HUES6 (cell line): ENCODE data around the gene EPM2A.

Experiments used
- H3K27ac ChIP-seq: 2 replicates; pipeline ENCODE4 v1.7.0; 2013; ENCODE audit warnings: low read depth, mild to moderate bottlenecking, low read length, inconsistent platforms
- H3K27me3 ChIP-seq: 2 replicates; pipeline ENCODE4 v1.6.1; 2013; ENCODE audit warnings: low read length; ENCODE audit not compliant: control insufficient read depth, insufficient read depth
- H3K36me3 ChIP-seq: 2 replicates; pipeline ENCODE4 v1.6.1; 2013; ENCODE audit warnings: low read length; ENCODE audit not compliant: control insufficient read depth, insufficient read depth
- H3K4me1 ChIP-seq: 2 replicates; pipeline ENCODE4 v1.6.1; 2013; ENCODE audit warnings: low read length; ENCODE audit not compliant: control insufficient read depth, insufficient read depth
- H3K4me3 ChIP-seq: 2 replicates; pipeline ENCODE4 v1.5.1; 2013; ENCODE audit warnings: low read depth, low read length
- H3K9ac ChIP-seq: one replicate; pipeline ENCODE4 v1.6.1; 2013; ENCODE audit warnings: mild to moderate bottlenecking, low read length
- H3K9me3 ChIP-seq: 2 replicates; pipeline ENCODE4 v1.6.1; 2013; ENCODE audit warnings: low read depth, low read length; ENCODE audit not compliant: control insufficient read depth, insufficient read depth

Gene EPM2A

GRCh38 chr6:145735356-145736165, at the start of gene EPM2A:
EPM2A (minus strand) TSS chr6:145735520; CDS start chr6:145735498, 22 bp downstream.
- H3K4me3 ChIP-seq, result peak within 1 kb of the TSS; percentile 65
- H3K4me1 ChIP-seq, result peaks cover 6% of the 10 kb centered on the region
- peak within 1 kb of the TSS; percentile 84 for H3K9ac ChIP-seq
- peak within 1 kb of the TSS; percentile 96 for H3K27ac ChIP-seq
- no peaks in the 10 kb centered on the region for H3K27me3 ChIP-seq
- H3K9me3 ChIP-seq, result no peaks in the 10 kb centered on the region
- no peaks in the 10 kb centered on the region for H3K36me3 ChIP-seq

DNA sequence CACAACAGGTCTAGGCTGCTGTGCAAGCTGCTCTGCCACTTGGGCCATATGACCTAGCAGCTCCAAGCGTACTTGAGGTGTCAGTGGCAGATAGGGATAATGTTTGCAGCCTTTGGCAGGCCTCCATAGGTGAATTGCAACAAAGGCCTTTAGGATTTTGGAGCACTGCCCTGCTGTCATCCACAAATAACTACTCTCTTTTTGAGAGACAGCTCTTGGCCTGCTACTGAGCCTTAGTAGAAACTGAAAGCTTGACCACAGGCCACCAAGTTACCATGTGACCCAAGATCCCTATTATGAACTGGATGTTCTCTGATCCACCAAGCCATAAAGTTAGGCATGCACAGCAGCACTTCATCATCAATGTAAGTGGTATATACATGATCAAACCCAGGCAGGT, 49.4 kb upstream of the EPM2A start:
- Histone ChIP-seq H3K4me3 (no peak overlapping the region), H3K9me3 (peaks cover 2% of the 10 kb centered on the region; the same call in 1 of the 2 replicates), H3K27me3 (no peaks in the 10 kb centered on the region), H3K9ac (no peak overlapping the region), H3K4me1 (no peaks in the 10 kb centered on the region), H3K36me3 (no peaks in the 10 kb centered on the region), H3K27ac (no peak overlapping the region)

GRCh38 chr6:145783796-145784195, 48.5 kb upstream of the EPM2A start:
- H3K9ac ChIP-seq, result no peak overlapping the region
- H3K27ac ChIP-seq, result no peak overlapping the region
- H3K36me3 ChIP-seq, result no peaks in the 10 kb centered on the region

DNA sequence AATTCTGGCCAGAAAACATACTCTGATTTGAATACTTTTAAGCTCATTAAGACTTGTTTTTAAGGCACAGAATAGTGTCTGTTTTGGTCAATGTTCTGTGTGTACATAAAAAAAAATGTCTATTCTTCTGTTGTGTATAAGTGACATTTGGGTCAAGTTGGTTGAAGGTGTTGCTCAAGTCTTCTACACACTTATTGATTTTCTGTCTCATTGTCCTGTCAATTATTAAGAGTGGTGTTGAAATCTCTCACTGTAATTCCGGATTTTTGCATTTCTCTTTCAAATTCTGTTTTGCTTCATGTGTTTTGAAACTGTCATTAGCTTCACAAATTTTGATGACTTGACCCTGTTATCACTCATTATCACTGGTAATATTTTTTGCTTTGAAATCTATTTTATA, 37.5 kb upstream of the EPM2A start:
- Histone ChIP-seq H3K4me1 (no peaks in the 10 kb centered on the region), H3K36me3 (no peaks in the 10 kb centered on the region), H3K27me3 (no peaks in the 10 kb centered on the region), H3K9ac (no peak overlapping the region), H3K9me3 (no peaks in the 10 kb centered on the region), H3K4me3 (no peak overlapping the region), H3K27ac (no peak overlapping the region)

More at GRCh38 chr6:145783796-145784195, 48.5 kb upstream of the EPM2A start:
- Histone ChIP-seq H3K4me3 (no peak overlapping the region), H3K9me3 (no peaks in the 10 kb centered on the region), H3K27me3 (no peaks in the 10 kb centered on the region), H3K4me1 (no peaks in the 10 kb centered on the region)

GRCh38 chr6:145765449-145765848, 30.1 kb upstream of the EPM2A start:
- Histone ChIP-seq H3K4me1 (no peaks in the 10 kb centered on the region), H3K27ac (no peak overlapping the region), H3K4me3 (no peak overlapping the region), H3K36me3 (no peaks in the 10 kb centered on the region), H3K9ac (no peak overlapping the region), H3K27me3 (no peaks in the 10 kb centered on the region), H3K9me3 (no peaks in the 10 kb centered on the region; the same call in 1 of the 2 replicates)

GRCh38 chr6:145763742-145764141, 28.4 kb upstream of the EPM2A start:
- no peaks in the 10 kb centered on the region for H3K4me1 ChIP-seq
- no peak overlapping the region for H3K9ac ChIP-seq
- no peaks in the 10 kb centered on the region; the same call in 1 of the 2 replicates for H3K9me3 ChIP-seq
- no peak overlapping the region for H3K4me3 ChIP-seq
- H3K36me3 ChIP-seq, result no peaks in the 10 kb centered on the region
- no peaks in the 10 kb centered on the region for H3K27me3 ChIP-seq
- H3K27ac ChIP-seq, result no peak overlapping the region

- Histone ChIP-seq H3K9ac (no peak overlapping the region), H3K4me3 (no peak overlapping the region), H3K36me3 (no peaks in the 10 kb centered on the region), H3K9me3 (no peaks in the 10 kb centered on the region; the same call in 1 of the 2 replicates), H3K27me3 (no peaks in the 10 kb centered on the region), H3K4me1 (no peaks in the 10 kb centered on the region), H3K27ac (no peak overlapping the region)
Measured at GRCh38 chr6:145761584-145761983, 26.3 kb upstream of the EPM2A start.

DNA sequence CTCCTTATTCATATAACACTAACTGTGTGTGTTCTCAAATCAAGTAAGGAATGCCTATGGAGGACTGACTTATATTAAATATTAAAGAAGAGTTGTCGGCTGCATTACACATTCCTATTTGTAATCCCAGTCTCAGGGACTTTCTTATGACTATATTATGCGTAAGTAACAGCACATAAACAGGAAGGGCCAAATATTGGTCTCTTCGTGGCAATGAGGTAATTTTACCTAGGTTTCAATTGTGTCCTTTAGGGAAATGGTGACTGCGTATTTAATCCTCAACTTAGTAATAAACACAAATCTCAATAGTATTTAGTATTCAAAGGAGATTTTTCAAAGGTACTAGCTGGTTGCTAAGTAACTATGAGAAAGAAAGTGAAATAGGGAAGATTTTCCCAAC, 22.8 kb upstream of the EPM2A start:
- Histone ChIP-seq H3K4me1 (no peaks in the 10 kb centered on the region), H3K27ac (no peak overlapping the region), H3K27me3 (no peaks in the 10 kb centered on the region), H3K36me3 (no peaks in the 10 kb centered on the region), H3K9ac (no peak overlapping the region), H3K9me3 (no peaks in the 10 kb centered on the region), H3K4me3 (no peak overlapping the region)

- Histone ChIP-seq H3K4me3 (no peak overlapping the region), H3K36me3 (no peaks in the 10 kb centered on the region), H3K9me3 (no peaks in the 10 kb centered on the region), H3K27me3 (no peaks in the 10 kb centered on the region), H3K9ac (no peak overlapping the region), H3K27ac (no peak overlapping the region), H3K4me1 (no peaks in the 10 kb centered on the region)
Measured at GRCh38 chr6:145756170-145756662, 20.9 kb upstream of the EPM2A start.

DNA sequence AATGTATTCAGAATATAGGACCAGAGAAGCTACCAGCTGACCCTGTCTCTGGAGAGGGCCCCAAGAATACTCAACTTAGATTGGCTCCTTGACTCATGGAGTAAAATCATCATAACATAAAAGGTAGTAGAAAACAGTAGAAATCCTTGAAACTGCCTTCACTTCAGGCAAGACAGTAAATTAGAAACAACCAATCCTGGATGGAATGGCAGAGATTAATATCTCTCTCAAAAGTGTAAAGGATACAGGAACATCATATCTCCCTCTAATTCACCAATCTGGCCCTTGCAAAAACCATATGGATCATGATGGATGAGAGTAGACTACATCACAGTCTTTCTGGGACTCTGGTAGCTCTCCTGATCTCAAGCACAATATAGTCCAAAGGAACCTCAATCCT, 20.4 kb upstream of the EPM2A start:
- no peaks in the 10 kb centered on the region for H3K9me3 ChIP-seq
- H3K4me1 ChIP-seq, result no peaks in the 10 kb centered on the region
- no peak overlapping the region for H3K27ac ChIP-seq
- H3K27me3 ChIP-seq, result no peaks in the 10 kb centered on the region
- H3K36me3 ChIP-seq, result no peaks in the 10 kb centered on the region
- H3K4me3 ChIP-seq, result no peak overlapping the region
- H3K9ac ChIP-seq, result no peak overlapping the region

DNA sequence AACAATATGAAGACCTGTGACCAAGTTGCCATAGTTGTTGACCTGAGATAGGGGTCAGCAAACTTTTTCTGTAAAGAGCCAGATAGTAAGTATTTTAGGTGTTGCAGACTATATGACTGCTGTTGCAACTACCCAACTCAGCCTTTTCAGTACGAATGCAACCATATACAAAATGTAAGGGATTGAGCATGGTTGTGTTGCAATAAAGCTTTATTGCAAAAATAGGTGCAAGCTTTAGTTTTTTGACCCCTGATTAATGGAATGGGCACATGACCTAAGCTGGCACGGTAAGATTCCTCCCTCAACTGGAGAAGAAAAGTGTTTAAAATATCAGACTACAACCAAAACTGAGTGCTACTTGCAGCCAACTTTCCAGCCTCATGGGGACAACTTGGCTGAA, 17.3 kb upstream of the EPM2A start:
- Histone ChIP-seq H3K4me3 (no peak overlapping the region), H3K27ac (no peak overlapping the region), H3K36me3 (no peaks in the 10 kb centered on the region), H3K27me3 (no peaks in the 10 kb centered on the region), H3K4me1 (0 out of 2 replicates have a peak, but pooled peaks cover 3% of the 10 kb centered on the region), H3K9ac (no peak overlapping the region), H3K9me3 (no peaks in the 10 kb centered on the region)
